Measurements from ENCODE around the gene S100A8.

The S100A8 gene

GRCh38 chr1:153370146-153370545, 20.7 kb downstream of the S100A8 start:
- Histone ChIP-seq H3K79me2 (ENCODE audit: insufficient read depth, low read length) (no peaks in the 10 kb centered on the region), H3K27me3 (ENCODE audit: low read length) (no peaks in the 10 kb centered on the region), H4K20me1 (ENCODE audit: low read depth, low read length) (no peaks in the 10 kb centered on the region), H3K4me3 (ENCODE audit: insufficient read depth, low read length, poor library complexity, severe bottlenecking) (no peak overlapping the region), H2AFZ (ENCODE audit: low read depth, low read length, severe bottlenecking) (no peak overlapping the region), H3K4me2 (ENCODE audit: low read depth, low read length, poor library complexity, severe bottlenecking) (no peak overlapping the region), H3K27ac (ENCODE audit: low read depth, low read length) (no peak overlapping the region), H3K9me3 (ENCODE audit: insufficient read depth, low read length) (no peaks in the 10 kb centered on the region), H3K36me3 (ENCODE audit: low read length) (no peaks in the 10 kb centered on the region), H3K9me2 (replicated peaks; ENCODE audit: insufficient read depth, low read length) (no peaks in the 10 kb centered on the region), H3K9ac (ENCODE audit: low read length) (no peak overlapping the region), H3F3A (ENCODE audit: insufficient read depth) (no peaks in the 10 kb centered on the region)
- no peak for TF ChIP-seq CTCF (IDR thresholded peaks at IDR 0.05; ENCODE audit: insufficient read depth, low read length, poor library complexity, severe bottlenecking)
- no peak for TF ChIP-seq EZH2phosphoT487 (conservative IDR thresholded peaks at IDR 0.05; ENCODE audit: low read length)

GRCh38 chr1:153368495-153368894, 22.4 kb downstream of the S100A8 start:
- Histone ChIP-seq H3F3A (ENCODE audit: insufficient read depth) (no peaks in the 10 kb centered on the region), H3K9me3 (ENCODE audit: insufficient read depth, low read length) (no peaks in the 10 kb centered on the region), H3K4me2 (ENCODE audit: low read depth, low read length, poor library complexity, severe bottlenecking) (no peak overlapping the region), H4K20me1 (ENCODE audit: low read depth, low read length) (no peaks in the 10 kb centered on the region), H3K79me2 (ENCODE audit: insufficient read depth, low read length) (no peaks in the 10 kb centered on the region), H2AFZ (ENCODE audit: low read depth, low read length, severe bottlenecking) (no peak overlapping the region), H3K36me3 (ENCODE audit: low read length) (no peaks in the 10 kb centered on the region), H3K27ac (ENCODE audit: low read depth, low read length) (no peak overlapping the region), H3K9me2 (replicated peaks; ENCODE audit: insufficient read depth, low read length) (no peaks in the 10 kb centered on the region), H3K27me3 (ENCODE audit: low read length) (no peaks in the 10 kb centered on the region), H3K9ac (ENCODE audit: low read length) (no peak overlapping the region), H3K4me3 (ENCODE audit: insufficient read depth, low read length, poor library complexity, severe bottlenecking) (no peak overlapping the region)
- TF ChIP-seq EZH2phosphoT487 (conservative IDR thresholded peaks at IDR 0.05; ENCODE audit: low read length) (no peak), CTCF (IDR thresholded peaks at IDR 0.05; ENCODE audit: insufficient read depth, low read length, poor library complexity, severe bottlenecking) (no peak)

- H3K9me3 ChIP-seq (ENCODE audit: insufficient read depth, low read length), result no peaks in the 10 kb centered on the region
- no peaks in the 10 kb centered on the region for H3K27me3 ChIP-seq (ENCODE audit: low read length)
- no peak overlapping the region for H3K4me2 ChIP-seq (ENCODE audit: low read depth, low read length, poor library complexity, severe bottlenecking)
- no peak overlapping the region for H3K9ac ChIP-seq (ENCODE audit: low read length)
- H2AFZ ChIP-seq (ENCODE audit: low read depth, low read length, severe bottlenecking), result no peak overlapping the region
- no peaks in the 10 kb centered on the region for H4K20me1 ChIP-seq (ENCODE audit: low read depth, low read length)
- TF ChIP-seq CTCF (IDR thresholded peaks at IDR 0.05; ENCODE audit: insufficient read depth, low read length, poor library complexity, severe bottlenecking), result no peak
- TF ChIP-seq EZH2phosphoT487 (conservative IDR thresholded peaks at IDR 0.05; ENCODE audit: low read length), result no peak
- H3F3A ChIP-seq (ENCODE audit: insufficient read depth), result no peaks in the 10 kb centered on the region
- H3K36me3 ChIP-seq (ENCODE audit: low read length), result no peaks in the 10 kb centered on the region
- no peak overlapping the region for H3K4me3 ChIP-seq (ENCODE audit: insufficient read depth, low read length, poor library complexity, severe bottlenecking)
- H3K27ac ChIP-seq (ENCODE audit: low read depth, low read length), result no peak overlapping the region
- H3K9me2 ChIP-seq (replicated peaks; ENCODE audit: insufficient read depth, low read length), result no peaks in the 10 kb centered on the region
- H3K79me2 ChIP-seq (ENCODE audit: insufficient read depth, low read length), result no peaks in the 10 kb centered on the region
Observed at GRCh38 chr1:153367090-153367489, 23.8 kb downstream of the S100A8 start.
